ENCODE results near the gene PLIN3.
"Not testable (repeated sequence)": the region's sequence is repeated elsewhere in the genome, so short reads cannot be mapped to it uniquely, and the experiment has no call there.

Gene PLIN3, protein sequence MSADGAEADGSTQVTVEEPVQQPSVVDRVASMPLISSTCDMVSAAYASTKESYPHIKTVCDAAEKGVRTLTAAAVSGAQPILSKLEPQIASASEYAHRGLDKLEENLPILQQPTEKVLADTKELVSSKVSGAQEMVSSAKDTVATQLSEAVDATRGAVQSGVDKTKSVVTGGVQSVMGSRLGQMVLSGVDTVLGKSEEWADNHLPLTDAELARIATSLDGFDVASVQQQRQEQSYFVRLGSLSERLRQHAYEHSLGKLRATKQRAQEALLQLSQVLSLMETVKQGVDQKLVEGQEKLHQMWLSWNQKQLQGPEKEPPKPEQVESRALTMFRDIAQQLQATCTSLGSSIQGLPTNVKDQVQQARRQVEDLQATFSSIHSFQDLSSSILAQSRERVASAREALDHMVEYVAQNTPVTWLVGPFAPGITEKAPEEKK

DNA sequence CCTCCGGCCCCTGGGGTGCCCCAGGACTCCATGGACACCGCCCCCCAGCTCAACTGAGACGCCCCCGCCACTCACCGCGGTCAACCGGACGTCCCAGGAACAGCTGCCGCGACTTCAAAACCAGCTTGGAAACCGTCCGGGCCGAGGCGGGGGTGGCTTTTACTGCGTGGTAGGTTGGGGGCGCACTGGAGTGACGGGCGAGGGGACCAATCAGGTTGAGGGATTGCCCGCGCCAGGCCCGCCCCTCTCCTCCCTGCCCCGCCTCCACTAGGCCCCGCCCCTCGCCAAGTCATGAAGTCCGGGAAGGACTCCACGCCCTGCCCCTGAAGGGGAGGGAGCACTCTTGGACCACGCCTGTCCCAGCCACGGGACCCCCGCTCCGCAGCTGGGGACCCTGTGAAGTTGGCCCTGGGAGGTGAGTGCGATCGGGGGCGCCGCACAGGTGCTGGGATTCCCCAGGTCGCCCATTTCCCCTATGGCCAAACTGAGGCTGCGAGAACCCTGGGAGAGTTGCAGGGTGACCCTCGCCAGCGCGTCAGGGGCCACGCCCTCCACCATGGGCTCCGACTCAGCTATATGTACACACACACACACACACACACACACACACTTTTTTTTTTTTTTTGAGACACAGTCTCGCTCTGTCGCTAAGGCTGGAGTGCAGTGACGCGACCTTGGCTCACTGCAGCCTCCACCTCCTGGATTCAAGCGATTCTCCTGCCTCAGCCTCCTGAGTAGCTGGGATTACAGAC, at the start of gene PLIN3:
Gene PLIN3, minus strand, starts transcription at position 134 of the 752 bp plus-strand sequence. CDS start 6,273 bp downstream, outside the sequence.
- peak; percentile 98 for DNase-seq

DNA sequence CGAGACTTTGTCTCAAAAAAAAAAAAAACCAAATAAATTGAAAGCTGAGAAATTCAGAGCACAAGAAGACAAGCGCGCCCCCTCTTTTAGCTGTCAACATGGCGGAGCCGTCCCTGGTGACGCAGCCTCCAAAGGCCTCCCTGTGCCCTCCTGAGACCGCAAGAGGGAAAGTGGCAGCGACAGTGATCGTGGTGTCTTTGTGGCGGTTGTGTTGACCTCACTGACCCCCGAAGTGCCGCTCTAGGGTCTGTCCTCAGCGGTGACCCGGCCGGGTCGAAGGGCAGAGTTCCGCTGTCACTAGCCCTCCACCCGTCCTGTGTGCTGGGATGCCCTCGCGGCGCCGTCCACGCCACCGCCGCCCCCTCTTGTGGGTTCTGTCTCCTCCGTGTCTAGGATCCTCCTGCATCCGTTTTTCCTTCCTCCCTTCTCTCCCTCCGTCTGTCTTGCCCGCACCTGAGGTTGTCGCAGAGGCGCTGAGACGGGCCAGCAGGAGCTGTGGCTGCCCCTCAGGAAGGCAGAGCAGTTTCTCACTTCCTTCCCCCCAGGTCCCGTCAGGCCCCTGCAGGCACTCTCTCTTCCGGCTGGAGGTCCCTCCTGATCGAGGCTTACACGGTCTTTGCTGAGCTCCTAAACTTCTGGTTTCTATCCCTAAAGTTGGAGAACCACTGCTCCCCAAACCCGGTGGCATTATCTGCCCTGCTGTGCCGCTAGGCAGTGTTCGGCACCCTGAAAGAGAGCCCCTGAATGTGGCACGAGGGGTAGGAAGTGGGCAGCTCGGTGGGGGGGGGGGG, 49.0 kb upstream of the PLIN3 start:
- peak; percentile 57 for DNase-seq

DNA sequence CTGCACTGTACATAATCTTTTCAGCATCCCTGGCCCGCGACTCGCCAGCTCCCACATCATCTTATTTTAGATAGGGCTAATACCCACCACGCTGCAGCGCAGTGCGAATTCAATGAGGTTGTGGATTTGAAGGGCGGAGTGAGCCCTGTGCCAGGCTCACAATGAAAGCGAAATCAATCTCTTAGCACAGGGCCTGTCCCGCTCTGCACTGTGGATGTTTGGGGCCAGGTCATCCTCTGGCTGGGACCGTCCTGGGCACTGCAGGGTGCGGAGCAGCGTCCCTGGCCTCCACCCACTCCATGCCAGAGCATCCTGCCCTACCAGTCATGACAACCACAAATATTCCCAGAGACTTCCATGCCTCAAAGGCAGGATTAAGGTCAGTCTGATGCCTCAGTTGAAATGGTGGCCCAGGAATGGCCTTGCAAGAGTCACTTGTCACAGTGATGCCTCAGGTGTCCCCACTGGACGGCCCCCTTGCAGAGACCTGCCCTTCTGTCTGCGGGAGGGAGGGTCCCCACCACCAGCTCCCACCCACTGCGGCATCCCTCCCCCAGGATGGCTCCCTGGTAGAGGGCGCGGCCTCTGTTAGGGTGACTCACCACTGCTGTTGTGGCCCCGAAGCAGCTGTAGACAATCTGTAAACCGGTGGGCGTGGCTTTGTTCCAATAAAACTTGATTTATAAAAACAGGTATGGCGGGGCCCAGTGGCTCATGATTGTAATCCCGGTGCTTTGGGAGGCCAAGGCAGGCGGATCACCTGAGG, 47.5 kb upstream of the PLIN3 start:
- DNase-seq = peak; percentile 82

DNA sequence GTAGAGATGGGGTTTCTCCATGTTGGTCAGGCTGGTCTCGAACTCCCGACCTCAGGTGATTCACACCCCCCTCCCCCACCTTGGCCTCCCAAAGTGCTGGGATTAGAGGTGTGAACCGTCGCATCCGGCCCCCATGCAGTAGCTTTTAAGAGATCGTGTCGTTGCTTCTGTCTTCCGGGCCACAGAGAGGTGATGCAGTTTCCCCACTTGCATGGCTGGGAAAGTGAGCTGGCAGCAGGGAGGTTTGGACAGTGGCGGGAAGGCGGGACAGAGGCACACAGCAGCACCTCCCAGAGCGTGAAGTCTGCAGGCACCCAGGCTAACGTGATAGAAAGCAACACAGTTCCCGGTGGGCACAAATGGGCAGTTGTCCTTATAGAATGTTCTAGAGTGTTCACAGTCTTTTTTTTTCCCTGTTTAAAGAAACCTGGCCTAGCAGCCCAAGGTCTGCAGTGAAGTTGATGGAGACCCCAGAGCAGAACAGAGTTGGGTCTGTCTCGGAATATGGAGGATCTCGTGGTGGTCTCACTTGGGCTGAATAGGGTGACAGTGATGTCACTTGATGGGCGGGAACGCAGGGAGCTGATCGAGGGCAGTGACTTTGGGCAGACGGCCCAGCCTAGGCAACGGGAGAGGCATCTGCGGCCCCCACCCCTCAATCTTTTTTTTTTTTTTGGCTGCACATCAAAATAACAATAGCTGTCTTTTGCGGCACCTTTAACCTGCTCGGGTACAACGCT, 46.7 kb upstream of the PLIN3 start:
- DNase-seq = peak; percentile 67

DNA sequence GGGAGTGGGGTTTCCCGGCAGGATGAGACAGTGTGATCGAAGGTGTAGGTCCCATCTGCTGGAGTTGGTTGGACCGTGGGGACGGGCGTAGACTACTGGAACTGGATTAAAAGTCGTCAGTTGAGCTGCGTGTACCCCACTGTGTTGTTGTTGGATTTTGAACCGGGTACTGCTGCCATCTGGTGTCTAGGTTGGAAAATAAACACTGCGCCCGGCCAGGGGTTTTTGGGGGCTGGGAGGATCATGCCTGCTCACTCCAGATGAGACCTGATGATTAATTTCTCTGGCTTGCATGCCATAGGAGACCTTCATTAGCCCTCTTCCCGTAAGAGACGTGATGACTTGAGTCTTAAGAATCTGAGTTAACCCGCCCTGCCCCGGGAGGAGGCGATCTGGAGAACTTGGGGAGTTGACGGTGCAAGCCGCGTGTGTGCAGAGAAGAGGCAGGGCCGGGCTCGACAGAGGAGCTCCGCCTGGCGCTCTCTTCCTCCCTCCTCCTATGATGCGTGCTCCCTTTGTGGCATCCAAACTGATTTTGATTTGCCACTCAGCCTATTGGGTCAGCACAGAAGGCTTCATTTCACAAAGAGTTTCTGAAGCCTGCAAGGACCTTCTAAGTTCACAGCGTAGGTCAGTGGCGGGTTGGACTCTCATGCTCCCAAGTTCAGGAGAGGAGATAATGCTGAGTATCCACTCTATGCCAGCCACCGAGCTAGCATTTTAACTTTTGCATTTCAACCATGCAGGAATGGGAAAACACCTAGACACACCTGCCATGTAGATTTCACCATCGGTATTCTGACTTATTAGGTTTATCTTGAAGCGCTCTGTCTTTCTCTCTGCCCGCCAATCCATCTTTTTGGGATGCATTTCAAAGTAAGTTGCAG, 44.6 kb upstream of the PLIN3 start:
- DNase-seq = peak; percentile 82

DNA sequence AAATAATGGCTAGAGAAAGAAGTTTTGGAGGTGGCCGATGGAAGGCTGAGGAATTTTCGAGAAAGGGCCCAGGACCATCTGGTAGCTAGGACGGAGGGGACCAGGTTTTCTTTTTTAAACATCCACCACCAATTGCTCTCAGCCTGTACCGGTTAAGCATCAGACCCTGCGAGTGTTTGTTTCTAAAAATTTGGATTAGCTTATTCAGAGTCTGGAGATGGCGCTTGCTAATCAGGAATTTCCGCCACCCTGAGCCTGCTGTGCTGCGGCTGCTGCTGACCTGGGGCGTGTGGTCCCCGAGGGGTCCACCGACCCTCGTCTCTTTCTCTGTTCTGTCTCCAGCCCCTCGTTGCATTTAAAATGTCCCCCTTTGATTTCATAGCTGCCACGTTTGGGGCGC, 43.8 kb upstream of the PLIN3 start:
- no peak for DNase-seq

DNA sequence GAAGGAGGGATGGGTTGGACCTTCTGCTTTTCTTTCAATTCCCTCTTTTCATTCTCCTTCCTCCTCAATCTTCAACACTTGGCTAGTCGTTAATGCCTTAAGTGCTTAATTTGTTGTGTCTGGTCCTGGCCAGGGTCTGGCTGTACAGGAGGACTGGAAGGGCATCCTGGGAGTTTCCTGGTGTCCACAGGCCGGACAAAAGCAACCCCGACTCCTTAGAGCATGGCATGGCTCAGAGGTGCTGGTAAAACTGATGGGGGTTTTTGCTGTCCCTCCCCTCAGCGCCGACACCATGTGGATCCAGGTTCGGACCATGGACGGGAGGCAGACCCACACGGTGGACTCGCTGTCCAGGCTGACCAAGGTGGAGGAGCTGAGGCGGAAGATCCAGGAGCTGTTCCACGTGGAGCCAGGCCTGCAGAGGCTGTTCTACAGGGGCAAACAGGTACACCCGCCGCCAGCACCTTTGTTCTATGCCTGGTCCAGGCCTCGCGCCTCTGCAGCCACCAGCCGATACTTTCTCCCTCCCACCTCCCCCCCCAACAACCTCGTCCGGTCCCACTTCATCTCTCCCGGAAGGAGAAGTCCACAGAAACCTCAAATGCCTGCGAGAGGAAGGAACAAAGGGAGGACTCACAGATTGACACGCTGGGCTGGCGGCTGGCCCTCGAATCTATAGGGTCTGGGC, 43.3 kb upstream of the PLIN3 start:
- peak; percentile 44 for DNase-seq

DNA sequence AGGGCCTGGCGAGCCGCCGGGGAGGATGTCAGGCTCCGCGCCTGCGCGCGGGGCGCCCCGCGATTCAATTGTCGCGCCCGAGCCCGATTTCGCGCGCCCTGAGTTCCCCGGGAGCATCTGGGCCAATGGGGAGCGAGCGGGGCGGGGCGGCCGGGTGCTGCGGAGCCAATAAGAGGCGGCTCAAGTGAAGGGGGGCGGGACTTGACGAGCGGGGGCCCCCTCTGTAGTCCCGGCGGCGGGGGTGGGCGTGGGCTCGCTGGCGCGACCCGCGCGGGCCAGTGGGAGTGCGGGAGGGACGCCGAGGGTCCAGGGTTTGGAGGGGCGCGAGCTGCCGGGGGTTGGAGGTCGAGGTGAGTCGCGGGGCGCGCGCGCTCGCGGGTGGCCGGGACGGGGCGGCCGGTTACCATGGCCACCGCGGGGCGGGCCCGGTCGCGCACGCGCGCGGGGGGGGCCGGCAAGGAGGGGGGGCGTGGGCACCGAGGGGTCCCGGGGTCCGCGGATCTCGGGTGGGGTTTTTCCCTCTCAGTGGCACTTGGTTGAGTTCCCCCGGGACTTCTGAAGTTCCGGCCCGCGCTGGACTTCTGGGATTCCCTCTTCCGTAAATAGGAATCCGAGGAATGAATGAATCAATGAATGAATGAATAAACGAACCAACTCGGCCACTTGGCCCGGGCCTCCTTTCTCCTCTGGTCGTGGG, 42.6 kb upstream of the PLIN3 start:
- DNase-seq = peak; percentile 95

DNA sequence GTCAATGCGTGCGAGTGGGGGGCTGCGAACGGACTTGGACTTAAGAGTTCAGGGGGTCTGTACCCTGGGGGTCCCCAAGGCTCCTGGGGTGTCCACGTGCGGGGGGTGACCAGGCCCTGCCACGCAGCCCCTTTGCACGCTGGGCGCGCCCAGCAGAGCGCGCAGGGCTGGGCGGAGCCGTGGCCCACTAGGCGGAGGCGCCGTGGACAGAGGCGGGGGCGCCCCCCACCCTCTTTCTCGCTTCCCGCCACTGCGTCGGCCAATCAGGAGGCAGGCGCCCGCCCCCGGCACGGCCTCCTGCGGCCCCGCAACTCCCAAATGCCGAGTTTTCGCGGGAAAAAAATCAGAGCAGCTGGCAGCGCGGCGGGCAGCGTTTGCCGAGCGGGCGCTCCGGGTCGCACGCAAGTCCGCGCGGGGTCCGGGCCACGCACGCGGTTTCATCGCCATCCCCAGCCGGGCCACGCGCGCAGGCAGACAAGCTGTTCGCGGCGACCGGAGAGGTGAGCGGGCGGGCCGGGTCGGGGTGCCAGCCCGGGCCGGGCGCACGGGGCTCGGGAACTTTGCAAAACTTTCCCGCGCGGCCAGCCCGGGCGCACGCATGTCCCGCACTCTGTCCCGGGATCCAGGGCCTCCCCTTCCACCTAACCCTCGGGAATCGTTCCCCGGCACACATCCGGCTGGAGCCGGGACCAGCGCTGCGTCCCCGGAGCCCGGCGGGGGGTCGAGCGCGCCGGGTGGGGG, 41.9 kb upstream of the PLIN3 start, which contains the start of gene UHRF1:
Gene UHRF1, plus strand, starts transcription at position 346 of the 741 bp plus-strand sequence. CDS start 1,385 bp downstream, outside the sequence.
- DNase-seq = peak; percentile 87

DNA sequence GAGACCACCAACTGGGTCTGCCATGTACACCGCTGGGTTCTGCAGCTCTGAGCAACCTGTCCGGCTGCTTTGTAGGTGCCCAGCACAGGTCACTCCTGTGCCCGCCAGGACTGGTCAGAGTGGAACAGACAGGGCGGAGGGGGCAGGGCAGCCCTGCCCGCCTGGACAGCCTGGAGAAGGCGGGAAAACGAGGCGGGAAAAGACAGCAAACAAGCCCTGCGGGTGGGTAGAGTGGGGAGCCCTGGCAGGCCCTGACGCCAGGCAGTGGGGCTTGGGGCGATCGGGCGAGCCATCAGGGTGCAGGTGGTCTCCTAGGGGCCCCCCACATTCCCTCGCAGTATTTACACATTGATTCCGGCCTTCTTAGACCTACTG, 41.3 kb upstream of the PLIN3 start:
- no peak for DNase-seq

DNA sequence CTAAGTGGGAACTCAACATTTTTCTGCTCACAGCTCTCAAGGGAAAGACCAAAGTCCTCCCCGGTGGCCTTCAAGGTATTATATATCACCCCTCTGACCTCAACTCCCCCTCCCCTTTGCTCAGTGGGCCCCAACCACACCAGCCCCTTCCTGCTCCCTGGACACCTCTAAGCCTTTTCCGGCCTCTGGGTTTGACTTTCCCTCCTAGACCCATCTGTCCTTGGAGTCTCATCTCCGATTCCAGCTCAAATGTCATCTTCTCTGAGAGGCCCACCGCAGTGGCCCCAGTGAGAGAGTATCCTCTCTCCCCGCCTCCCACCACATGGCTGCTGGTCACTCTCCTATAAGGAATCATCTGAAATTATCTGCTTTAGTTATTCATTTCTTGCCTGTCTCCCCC, 40.9 kb upstream of the PLIN3 start:
- DNase-seq = no peak

DNA sequence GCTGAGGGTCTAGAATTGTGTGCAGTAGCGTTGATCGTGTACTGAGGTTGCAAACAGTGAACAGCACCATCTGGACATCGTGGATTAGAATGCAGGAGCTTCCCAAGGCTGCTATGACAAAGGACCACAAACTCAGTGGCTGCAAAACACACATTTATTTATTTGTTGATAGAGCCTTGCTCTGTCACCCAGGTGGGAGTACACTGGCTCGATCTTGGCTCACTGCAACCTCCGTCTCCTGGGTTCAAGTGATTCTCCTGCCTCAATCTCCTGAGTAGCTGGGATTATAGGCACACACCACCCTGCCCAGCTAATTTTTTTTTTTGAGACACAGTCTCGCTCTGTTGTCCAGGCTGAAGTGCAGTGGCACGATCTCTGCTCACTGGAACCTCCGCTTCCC, 39.5 kb upstream of the PLIN3 start:
- DNase-seq = no peak

DNA sequence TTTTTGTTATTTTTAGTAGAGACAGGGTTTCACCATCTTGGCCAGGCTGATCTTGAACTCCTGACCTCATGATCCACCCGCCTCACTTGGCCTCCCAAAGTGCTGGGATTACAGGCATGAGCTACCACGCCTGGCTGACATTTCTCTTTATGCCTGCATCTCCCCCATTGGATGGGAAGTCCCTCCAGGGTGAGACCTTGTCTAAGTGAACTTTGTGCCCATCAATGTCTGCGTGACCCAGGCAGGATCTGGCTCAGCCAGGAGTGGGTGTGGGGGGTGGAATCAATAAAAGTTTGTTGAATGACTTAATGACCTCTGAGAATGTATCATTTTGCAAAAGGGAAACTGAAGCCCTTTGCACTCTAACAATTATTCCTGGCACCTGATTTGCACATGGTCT, 37.0 kb upstream of the PLIN3 start:
- DNase-seq = no peak

DNA sequence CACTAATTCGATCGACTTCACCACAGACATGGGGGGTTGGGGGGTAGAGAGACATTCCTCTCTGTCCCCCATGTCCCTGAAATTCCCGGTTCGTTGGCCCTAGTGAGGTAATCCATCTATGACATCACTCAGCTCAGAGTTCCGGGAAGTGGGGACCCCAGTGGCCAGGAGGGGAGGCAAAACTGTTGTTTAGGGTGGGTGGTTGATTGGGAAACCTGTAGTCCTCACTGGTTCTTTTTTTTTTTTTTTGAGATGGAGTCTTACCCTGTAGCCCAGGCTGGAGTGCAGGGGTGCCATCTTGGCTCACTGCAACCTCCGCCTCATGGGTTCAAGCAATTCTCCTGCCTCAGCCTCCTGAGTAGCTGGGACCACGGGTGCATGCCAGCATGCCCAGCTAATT, 35.3 kb upstream of the PLIN3 start, which contains the start of gene ARRDC5:
Gene ARRDC5, minus strand, starts transcription at position 101 of the 400 bp plus-strand sequence. Its CDS starts 71 bp downstream, at position 30.
- DNase-seq = no peak

DNA sequence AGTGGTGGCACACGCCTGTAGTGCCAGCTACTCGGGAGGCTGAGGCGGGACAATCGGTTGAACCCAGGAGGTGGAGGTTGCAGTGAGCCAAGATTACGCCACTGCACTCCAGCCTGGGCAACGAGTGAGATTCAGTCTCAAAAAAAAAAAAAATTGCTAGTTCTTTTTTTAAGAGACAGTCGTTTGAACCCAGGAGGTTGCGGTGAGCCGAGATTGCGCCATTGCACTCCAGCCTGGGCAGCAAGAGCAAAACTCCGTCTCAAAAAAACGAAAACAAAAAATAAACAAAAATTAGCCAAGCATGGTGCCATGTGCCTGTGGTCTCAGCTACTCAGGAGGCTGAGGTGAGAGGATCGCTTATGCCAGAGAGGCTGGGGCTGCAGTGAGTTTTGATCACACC, 33.4 kb upstream of the PLIN3 start:
- DNase-seq = not testable (repeated sequence)

DNA sequence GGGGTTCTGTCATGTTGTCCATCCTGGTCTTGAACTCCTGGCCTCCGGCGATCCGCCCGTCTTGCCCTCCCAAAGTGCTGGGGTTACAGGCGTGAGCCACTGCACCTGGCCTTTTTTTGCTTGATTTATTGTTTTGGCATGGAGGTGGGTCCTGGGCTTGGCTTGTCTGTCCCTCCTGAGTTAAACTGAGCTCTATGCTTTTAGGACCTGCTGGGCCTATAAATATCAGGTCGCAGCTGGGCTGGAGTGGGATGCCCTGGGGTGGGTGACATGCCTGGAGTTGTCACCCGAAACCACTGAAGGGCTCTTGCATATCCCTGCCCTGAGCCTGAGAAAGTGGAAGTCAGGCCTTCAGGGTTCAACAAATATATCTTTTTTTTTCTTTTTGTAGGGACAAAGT, 29.7 kb upstream of the PLIN3 start:
- DNase-seq = no peak

DNA sequence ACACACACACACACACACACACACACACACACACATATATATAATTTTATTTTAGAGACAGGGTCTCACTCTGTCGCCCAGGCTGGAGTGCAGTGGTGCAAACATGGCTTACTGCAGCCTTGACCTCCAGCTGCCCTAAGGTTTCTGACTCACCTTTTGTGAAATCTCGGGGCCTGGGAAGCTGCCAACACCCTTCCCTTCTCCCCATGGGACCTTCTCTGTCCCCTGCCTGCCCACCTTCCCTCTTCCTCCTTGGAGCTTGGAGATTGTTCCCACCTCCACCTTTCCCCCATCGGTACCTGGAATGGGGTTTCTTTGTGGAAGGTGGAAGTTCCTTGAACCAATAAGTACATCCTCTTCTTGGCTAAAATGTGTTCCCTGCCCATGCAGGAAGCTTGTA, 28.9 kb upstream of the PLIN3 start:
- no peak for DNase-seq

DNA sequence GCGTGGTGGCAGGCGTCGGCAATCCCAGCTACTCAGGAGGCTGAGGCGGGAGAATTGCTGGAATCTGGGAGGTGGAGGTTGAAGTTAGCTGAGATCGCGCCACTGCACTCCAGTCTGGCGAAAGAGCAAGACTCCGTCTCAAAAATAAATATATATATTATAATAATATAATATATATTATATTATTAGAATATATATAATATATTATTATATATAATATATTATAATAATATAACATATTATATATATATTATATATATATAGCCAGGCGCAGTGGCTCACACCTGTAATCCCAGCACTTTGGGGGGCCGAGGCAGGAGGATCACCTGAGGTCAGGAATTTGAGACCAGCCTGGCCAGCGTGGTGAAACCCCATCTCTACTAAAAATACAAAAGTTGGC, 25.5 kb upstream of the PLIN3 start:
- DNase-seq = not testable (repeated sequence)
